KBM-7 (cell line): ENCODE measurements around the gene INSIG1.

ENCODE experiments used
- DNase-seq: peaks from one replicate; pipeline ENCODE4 v3.0.0-alpha.2; 2015
- in situ Hi-C: fragments of 300-500 bp; cut with MboI; formaldehyde crosslinking; loops from 2 replicates; pipeline ENCODE4 v1.14.3; 2020; ENCODE audit warnings: low sequenced_read_pairs, low pct_unique_long_range_greater_than_20kb, mixed read lengths

Gene INSIG1

DNA sequence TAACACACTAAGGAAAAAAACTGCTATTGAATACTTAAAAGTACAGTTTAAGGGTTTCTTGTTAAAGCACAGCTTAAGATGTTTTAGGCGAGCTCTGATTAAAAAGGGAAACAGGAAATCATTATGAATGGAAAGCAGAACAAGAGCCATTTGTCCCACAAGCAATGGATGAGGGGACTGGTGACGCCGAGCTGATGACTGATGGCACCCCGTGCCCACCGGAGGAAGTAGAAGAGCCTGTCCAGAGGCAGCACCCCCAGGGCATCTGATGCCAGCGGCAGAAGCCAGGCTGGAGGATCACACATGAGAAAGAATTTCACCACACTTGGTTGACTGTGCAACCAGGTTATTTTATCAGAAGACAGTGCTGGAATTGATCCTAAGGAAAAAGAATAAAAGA, 15.0 kb upstream of the INSIG1 start:
- in situ Hi-C loops: no loop called here
- DNase-seq: peak; percentile 61

DNA sequence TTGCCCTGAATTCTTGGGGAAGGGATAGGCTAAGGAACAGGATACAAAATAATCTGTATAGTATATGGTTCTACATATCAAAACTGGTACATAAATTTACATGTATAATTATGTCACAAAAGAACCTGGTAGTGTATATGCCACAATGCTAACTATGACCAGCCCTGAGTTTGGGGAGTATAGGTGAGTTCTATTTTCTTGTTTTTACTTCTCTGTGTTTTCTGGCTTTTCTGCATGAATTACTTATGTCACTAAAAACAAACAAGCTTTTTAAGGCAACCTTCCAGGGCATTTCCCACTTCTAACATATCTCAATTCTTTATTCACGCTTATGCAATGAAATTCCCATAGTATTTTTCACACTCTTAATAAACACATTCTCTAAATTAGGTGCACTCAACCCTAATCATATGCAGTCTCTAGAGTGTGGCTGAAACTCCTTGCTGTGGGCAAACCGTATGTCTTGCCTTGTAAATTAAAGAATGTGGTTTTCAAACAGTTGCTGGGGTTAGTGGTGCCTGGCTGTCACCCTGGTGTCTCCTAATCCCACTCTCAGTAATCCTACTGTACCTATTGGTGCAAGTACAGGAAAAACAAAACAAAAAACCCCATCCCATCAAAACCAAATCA, 14.0 kb upstream of the INSIG1 start:
- DNase-seq: peak; percentile 73
- in situ Hi-C loops: no loop called here

DNA sequence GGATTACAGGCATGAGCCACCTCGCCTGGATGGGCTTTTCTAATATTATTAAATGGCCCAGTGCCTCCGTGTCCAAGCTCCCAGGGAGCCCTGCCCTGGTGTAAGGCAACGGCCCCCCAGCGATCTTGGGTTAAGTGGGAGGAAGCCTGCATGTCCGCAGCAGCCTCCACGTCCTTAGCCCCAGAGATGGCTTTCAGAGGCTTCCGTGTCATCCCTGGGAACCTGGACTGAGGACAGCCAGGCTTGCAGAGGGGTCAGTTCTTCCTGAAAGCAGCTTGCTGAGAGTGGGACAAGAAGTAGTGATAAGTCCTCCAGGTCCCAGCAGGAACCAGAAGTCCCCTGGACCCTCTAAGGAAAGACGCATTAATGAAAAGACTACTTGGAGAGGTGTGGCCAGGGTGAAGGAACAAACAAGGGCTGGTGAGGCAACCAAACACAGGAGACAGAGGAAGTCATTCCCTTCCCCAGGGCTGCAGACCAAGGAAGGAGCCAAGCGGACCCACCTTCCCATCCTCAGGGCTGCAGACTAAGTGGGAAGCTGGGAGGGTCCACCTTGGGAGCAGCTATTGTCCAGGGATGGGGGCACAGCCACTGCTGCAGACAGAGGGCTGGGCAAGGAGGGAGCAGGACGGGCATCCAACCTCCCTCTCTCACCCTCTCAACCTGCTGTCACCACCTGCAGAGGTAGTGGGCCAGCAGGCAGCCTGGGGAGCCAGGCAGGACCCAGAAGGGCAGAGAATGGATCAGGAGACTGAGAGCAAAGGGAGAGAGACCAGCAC, 13.0 kb upstream of the INSIG1 start:
- in situ Hi-C loops: no loop called here
- peak; percentile 45 for DNase-seq

DNA sequence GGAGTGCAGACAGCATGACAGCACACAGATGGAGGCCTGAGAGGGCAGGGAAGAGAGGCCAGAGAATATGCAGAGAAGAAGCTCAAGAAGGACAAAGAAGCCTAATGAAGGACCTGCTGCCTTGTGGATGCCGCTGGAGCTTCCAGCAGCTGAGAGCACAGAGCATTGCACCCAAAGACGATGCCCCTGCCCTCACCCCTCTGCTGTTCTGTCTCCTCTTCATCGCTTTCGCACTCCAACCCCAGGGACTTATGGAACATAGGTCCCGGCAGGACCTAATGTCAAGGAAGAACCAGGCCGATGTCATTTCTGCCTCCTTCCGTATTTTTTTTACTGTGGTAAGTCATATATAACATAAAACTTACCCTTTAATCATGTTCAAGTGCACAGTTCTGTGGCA, 12.3 kb upstream of the INSIG1 start:
- no peak for DNase-seq
- in situ Hi-C loops: no loop called here

DNA sequence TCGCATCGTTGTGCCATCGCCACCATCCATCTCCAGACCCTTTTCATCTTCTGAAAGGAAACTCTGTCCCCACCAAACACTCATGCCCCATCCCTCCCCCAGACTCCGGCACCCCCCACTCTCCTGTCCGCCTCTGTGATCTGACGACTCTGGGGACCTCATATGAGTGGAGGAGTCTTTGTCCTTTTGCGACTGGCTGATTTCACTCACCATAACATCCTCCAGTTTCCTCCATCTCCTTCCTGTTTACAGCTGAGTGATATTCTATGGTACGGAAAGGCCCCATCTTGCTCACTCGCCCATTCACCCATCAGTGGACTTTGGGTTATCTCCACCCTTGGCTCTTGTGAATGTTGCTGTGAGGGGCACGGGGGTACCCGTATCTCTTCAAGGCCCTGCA, 11.8 kb upstream of the INSIG1 start:
- in situ Hi-C loops: no loop called here
- peak; percentile 79 for DNase-seq

DNA sequence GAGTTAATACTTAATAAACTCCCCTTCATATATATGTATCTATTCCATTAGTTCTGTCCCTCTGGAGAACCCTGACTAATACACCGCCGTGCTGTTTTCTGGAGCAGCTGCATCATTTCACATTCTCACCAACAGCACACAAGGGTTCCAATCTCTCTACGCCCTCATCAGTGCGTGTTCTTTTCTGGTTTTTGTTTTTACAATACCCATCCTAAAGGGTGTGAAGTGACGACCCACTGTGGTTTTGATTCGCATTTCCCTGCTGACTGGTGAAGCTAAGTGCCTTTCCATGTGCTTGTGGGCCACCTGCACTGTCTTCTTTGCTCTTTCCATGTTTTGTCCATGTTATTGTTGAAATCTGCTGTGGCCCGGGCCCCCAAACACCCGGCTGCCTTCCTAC, 11.0 kb upstream of the INSIG1 start:
- peak; percentile 21 for DNase-seq
- in situ Hi-C loops: no loop called here

DNA sequence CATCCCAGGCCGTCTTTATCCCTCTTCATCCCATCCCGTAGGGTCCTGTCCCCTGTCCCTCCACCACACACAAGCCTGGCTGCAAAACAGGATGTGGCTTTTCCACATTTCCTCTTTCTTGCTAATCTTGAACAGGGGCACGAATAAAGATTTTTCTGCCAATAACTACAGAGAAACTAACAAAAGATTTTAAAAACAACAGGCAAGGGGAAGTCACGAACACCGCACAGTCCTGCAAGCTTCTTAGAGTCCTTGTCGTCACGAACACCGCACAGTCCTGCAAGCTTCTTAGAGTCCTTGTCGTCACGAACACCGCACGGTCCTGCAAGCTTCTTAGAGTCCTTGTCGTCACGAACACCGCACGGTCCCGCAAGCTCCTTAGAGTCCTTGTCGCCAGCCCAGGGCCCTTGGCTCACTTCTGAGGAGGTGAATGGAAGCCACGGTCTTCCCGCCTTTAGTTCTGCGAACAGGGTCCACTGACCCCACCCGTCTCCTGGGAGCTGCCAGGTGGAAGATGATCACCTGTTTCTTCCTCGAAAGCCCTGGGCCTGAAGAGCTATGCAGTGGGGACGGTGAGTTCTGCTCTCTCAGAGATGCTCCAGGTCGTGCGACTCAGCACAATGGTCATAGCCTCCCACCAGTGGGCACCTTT, 10.3 kb upstream of the INSIG1 start:
- DNase-seq: peak; percentile 92
- in situ Hi-C loops: no loop called here

DNA sequence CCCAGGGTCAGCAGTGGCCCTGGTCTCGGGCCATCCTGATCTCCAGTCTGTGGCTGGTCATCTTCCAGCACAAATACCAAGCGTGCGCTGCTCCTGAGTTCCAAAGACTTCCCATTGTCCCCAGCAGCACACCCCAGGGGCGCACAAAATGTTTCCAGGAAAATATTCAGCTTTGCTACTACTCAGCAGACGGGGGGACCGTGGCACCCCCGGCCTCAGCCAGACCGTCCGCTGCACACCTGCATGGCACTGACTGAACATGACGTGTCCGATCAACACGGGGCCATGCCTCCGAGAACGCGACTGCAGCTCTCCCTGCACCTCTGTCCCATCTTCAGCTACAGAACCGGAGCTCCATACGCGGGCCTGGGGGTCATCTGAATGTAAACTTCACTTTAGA, 9.6 kb upstream of the INSIG1 start:
- DNase-seq: no peak
- in situ Hi-C loops: no loop called here

DNA sequence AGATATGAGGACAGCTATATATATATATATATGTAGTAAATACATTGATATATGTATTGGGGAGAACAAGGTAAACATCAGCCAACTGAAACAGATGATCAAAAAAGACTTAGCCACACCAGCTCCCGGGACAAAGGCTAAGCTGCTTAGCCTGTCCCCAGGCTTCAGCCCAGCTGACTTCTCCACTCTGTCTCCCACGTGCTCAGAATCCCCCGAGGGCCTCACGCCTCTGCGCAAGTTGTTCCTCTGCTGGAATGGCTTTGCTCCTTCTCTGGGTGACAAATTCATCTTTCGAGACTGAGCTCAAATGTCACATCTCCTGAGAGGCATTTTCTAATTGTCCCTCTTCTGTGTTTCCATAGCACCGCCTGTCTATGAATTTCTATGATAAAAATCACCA, 8.6 kb upstream of the INSIG1 start:
- no peak for DNase-seq
- in situ Hi-C loops: no loop called here

DNA sequence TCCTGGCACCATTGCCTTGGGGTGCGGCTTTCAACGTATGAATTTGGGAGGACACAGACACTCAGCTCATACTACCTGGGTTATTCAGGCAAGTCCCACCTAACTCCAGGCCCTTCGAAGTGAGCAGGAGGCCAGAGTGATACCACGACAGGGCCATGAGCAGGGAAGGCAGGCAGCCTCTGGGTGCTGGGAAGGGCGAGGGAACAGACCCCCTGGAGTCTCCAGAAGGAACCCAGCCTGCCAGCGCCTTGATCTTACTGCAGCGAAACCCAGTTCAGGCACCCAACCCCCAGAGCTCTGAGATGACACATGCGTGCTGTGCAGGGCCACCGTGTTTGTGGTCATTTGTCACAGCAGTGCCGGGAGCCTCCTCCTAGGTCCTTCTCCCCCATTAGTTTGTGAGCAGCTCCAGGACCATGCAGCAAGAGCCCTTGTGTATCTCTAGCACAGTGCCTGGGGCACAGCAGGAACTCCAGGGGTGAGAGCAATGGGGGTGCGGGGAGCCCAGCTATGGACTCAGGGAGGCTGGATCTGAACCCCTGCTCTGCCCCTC, 7.7 kb upstream of the INSIG1 start:
- in situ Hi-C loops: no loop called here
- no peak for DNase-seq

DNA sequence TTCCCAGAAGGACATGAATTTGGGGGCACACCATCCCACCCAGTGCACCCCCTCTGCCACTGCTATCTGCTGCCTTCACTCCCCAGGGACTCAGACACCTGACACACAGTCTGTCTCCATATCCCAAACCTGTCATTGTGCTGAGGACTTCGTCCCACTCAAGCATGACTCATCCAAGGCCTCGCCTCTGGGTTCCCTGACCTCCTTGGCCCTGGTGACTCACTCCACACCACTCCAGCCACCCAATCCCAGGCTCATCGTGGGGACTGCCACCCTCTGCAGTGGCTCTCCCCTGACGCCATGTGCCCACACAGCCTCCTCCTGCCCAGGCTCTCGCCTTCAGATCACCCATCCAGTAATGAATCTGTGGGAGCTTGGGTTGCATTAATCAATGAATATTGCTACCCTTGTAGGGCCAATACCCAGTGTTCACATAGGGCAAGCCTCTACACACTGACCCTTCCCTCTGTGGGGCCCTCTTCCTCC, 6.6 kb upstream of the INSIG1 start:
- in situ Hi-C loops: no loop called here
- DNase-seq: no peak

DNA sequence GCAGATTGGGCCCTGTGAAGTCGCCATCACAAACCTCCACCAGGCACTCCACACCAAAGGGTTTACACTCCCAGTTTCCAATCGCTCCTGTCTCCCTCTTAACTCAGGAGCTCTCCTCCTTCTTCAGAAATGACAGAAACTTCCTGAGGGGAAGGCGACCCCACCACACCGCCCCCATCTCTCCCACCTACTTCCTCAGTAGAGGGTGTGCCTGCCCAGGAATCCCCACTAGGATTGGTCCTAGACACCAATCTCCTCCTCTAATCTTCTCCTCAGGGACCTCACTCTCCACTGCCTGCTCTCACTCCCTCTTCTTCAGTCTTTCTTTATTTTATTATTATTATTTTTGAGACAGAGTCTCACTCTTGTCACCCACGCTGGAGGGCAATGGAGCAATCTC, 5.9 kb upstream of the INSIG1 start:
- in situ Hi-C loops: no loop called here
- DNase-seq: no peak

DNA sequence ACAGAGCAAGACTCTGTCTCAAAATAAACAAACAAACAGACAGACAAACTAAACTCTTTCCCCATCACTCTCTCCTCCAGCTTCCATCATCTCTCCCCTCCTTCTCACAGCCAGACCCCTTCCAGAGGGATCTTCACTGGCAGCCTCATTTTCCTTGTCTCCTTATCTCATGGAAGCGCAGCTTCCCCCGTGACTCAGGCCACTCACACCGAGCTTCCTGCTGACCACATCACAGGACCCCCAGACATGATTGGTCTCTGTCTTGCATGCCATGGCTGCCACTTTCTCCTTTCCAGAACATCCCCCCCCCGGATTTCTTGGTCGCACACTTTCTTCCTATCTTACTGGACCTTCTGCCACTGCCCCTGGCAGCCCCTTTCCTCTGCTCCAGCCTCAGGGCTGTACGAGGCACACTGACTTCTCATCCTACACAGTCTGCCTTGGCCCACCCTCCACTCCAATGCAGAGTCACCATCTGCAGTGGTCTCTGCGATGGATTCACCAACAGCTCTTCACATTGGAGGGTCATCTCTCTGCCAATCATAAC, 4.9 kb upstream of the INSIG1 start:
- no peak for DNase-seq
- in situ Hi-C loops: no loop called here

DNA sequence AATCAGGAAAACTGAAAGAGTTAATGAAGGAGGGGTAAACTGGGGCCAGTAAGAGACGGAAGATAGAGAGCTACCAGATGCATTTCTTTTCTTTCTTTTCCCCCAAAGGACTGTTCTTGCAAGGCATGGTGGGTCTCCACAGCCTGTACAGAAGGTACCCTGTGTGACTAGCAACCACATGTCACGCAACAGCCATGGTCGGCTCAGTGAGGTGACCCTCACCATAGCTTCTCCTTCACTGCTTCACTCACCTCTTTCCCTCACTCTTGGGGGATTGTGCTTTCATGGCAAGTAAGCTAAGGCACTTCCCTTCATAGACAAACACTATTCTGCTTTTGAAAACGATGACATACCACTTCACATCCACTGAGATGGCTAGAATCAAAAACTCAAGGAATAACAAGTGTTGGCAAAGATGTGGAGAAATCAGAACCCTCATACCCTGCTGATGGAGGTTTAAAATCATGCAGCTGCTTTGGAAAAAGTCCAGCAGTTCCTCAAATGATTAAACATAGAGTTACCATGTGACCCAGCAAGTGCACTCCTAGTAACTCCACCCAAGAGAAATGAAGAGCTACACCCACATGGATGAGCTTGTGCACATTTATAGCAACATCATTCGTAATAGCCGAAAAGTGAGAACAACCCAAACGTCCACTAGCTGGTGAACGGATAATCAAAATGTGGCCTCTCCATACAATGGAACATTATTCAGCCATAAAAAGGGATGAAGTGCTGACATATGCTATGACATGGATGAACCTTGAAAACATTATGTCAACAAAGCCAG, 3.8 kb upstream of the INSIG1 start:
- in situ Hi-C loops: no loop called here
- DNase-seq: no peak

DNA sequence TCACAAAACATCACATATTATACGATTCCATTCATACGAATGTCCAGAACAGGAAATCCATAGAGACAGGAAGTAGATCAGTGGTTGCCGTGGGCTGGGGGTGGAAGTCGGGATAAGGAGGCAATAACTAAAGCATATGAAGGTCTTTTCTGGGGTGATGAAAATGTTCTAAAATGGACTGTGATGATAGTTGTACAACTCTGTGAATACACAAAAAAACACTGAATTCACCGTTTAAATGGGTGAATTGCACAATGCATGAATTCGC, 3.2 kb upstream of the INSIG1 start:
- DNase-seq: no peak
- in situ Hi-C loops: no loop called here

DNA sequence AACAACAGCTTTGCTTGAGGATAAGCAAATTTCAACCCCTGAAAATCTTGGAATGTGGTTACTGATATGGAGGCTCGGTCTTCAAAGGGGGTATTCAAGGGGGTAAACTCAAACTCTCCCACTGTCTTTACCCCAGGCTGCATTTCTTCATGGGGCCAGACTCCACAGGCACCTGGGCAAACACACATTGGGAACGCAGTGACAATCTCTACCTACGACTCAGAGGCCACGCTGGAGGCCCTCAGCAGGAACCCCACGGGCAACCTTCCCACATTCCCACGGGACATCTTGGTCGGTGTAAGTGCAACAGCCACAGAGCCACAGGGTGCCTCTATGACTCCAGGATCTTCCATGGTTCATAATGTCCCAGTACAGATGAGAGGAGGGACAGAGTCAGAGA, 2.2 kb upstream of the INSIG1 start:
- in situ Hi-C loops: no loop called here
- no peak for DNase-seq

DNA sequence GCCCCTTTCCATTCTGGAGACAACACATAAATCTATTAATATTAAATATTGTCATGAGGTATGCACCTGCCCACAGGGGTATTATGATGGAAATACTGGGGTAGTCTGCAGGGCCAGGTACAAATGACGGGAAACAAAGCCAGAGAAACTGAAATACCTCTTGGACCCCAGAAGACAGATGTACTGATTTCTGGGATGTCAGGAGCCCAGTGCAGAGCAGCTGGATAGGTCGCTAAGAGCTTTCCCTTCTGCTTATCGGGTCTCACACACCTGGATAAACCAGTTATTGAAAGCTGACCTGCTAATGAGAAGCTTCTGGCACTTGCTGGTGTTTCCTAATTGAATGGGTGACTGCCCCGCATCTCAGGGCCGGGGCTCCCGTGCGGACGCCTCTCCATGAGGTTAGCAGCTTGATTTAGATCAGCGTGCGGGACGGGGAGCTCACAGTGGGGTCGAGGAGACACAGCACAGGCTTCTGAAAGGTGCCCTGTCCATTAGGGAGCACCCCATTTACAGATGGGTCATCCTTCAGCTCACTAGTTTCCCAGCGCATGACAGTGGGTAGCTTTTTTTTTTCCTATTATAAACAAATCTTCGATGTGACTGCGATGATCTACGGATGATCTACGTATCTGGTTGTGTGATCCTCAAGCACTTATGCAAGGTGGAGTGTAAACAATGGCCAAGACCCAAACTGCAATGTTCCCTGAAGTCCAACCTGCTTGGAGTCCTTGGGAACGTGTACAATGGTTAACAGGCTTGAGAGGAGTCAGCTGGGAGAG, 1.5 kb upstream of the INSIG1 start:
- DNase-seq: no peak
- in situ Hi-C loops: no loop called here

DNA sequence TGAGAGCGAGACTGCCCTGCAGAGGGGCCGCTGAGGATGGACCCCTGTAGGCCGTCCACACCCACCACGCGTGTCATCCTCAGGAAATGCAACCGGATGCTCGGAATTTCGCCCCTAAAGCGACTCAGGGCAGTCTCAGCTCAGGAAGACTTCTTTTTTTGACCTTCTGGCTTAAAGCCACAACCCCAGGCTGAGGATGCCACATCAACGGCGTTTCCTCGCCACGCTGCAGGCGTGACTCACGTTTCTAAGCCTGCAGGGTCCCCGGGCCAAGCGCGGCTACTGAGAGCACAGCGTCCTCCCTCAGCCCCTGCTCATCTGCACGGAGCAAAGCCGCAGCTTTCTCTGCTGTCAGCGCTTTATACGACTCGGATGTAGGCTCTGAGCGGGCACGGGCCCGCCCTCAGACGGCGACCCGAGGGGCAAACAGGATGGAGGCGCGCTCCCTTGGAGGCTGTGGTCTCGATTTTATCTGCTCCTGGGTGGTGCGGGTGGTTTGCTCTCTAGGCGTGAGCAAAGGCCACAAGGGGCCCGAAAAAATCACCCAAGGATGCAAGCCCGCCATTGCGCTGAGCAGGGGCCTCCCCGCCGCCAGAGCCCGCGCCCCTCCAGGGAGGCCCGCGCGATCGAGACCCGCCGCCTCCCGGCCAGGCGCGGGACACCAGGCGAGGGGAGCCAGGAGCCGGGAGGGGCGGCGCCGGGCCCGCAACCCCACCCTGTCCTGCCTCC, 726 bp upstream of the INSIG1 start:
- peak; percentile 84 for DNase-seq
- in situ Hi-C loops: no loop called here
